DOHH2 (cell line): Measurements from ENCODE around the gene KIAA1671.
A peak's percentile ranks its signal among the peaks of the same experiment; 100 is the strongest.
"Not testable (repeated sequence)": the region's sequence is repeated elsewhere in the genome, so short reads cannot be mapped to it uniquely, and the experiment has no call there.

Source experiments
- H3F3A ChIP-seq: fragments of 200-600 bp; sonication (generic), shearing (Covaris generic); 2 replicates; pipeline ENCODE4 v1.6.0; 2016; ENCODE audit warnings: antibody characterized with exemption, mild to moderate bottlenecking; ENCODE audit not compliant: control insufficient read depth, insufficient read depth
- H3K27ac ChIP-seq: fragments of 200-600 bp; sonication (generic); 2 replicates; pipeline ENCODE4 v1.5.1; 2014; ENCODE audit warnings: low read depth, mild to moderate bottlenecking, low read length, moderate library complexity
- H3K27me3 ChIP-seq: fragments of 200-600 bp; sonication (generic); 2 replicates; pipeline ENCODE4 v1.6.1; 2014; ENCODE audit warnings: mild to moderate bottlenecking, low read length, mixed read lengths; ENCODE audit not compliant: control insufficient read depth
- H3K36me3 ChIP-seq: fragments of 200-600 bp; sonication (generic); 2 replicates; pipeline ENCODE4 v1.6.1; 2014; ENCODE audit warnings: mild to moderate bottlenecking, low read length, moderate library complexity, mixed read lengths; ENCODE audit not compliant: control insufficient read depth
- H3K4me1 ChIP-seq: fragments of 200-600 bp; sonication (generic); 2 replicates; pipeline ENCODE4 v1.6.1; 2014; ENCODE audit warnings: mild to moderate bottlenecking, low read length, mixed read lengths; ENCODE audit not compliant: control insufficient read depth
- H3K4me2 ChIP-seq: fragments of 200-600 bp; sonication (generic); 2 replicates; pipeline ENCODE4 v1.6.0; 2014; ENCODE audit warnings: mild to moderate bottlenecking, low read length, moderate library complexity
- H3K4me3 ChIP-seq: fragments of 200-600 bp; sonication (generic); 2 replicates; pipeline ENCODE4 v1.5.1; 2014; ENCODE audit warnings: mild to moderate bottlenecking, low read length, mixed read lengths
- H3K79me2 ChIP-seq: fragments of 200-600 bp; sonication (generic); 2 replicates; pipeline ENCODE4 v1.6.1; 2014; ENCODE audit warnings: mild to moderate bottlenecking, low read length, mixed read lengths; ENCODE audit not compliant: control insufficient read depth
- H3K9me2 ChIP-seq: fragments of 200-600 bp; sonication (generic); replicated peaks from 2 replicates; pipeline ENCODE4 v1.6.1; 2014; ENCODE audit warnings: mild to moderate bottlenecking, low read length, mixed read lengths; ENCODE audit not compliant: control insufficient read depth
- H3K9me3 ChIP-seq: fragments of 200-600 bp; sonication (generic); 2 replicates; pipeline ENCODE4 v1.6.1; 2014; ENCODE audit warnings: antibody characterized with exemption, low read length, mixed read lengths; ENCODE audit not compliant: control insufficient read depth, insufficient read depth
- H4K20me1 ChIP-seq: fragments of 200-600 bp; sonication (generic); 2 replicates; pipeline ENCODE4 v1.6.0; 2014; ENCODE audit warnings: low read depth, mild to moderate bottlenecking, antibody characterized with exemption, low read length, moderate library complexity; ENCODE audit not compliant: control insufficient read depth, insufficient read depth
- EZH2phosphoT487 ChIP-seq: fragments of 200-600 bp; sonication (generic); IDR thresholded peaks from 2 replicates; pipeline ENCODE4 v1.6.1; 2017; ENCODE audit warnings: borderline replicate concordance, mild to moderate bottlenecking, antibody characterized with exemption, low read length, moderate library complexity, mixed read lengths
- TF ChIP-seq, protein P1 (sequence below): fragments of 200-600 bp; sonication (generic); IDR thresholded peaks from one replicate; pipeline ENCODE4 v1.5.1; 2014; ENCODE audit warnings: antibody characterized with exemption, mild to moderate bottlenecking, low read depth, low read length; ENCODE audit not compliant: poor library complexity, severe bottlenecking

Gene KIAA1671

GRCh38 chr22:25235547-25236290 lies 283.2 kb downstream of the KIAA1671 start:
- H3K4me3 ChIP-seq: no peak overlapping the region
- H3K79me2 ChIP-seq: no peaks in the 10 kb centered on the region
- no peak overlapping the region for H3K27ac ChIP-seq
- no peaks in the 10 kb centered on the region for H3K4me1 ChIP-seq
- no peak overlapping the region for H3K4me2 ChIP-seq
- H3F3A ChIP-seq: no peaks in the 10 kb centered on the region
- H3K9me2 ChIP-seq: no peaks in the 10 kb centered on the region
- H3K36me3 ChIP-seq: no peaks in the 10 kb centered on the region
- 0 out of 2 replicates have a peak, but pooled peaks cover 3% of the 10 kb centered on the region for H3K27me3 ChIP-seq
- H3K9me3 ChIP-seq: no peaks in the 10 kb centered on the region
- H4K20me1 ChIP-seq: no peaks in the 10 kb centered on the region
- no peak for TF ChIP-seq EZH2phosphoT487
- TF ChIP-seq, protein P1, sequence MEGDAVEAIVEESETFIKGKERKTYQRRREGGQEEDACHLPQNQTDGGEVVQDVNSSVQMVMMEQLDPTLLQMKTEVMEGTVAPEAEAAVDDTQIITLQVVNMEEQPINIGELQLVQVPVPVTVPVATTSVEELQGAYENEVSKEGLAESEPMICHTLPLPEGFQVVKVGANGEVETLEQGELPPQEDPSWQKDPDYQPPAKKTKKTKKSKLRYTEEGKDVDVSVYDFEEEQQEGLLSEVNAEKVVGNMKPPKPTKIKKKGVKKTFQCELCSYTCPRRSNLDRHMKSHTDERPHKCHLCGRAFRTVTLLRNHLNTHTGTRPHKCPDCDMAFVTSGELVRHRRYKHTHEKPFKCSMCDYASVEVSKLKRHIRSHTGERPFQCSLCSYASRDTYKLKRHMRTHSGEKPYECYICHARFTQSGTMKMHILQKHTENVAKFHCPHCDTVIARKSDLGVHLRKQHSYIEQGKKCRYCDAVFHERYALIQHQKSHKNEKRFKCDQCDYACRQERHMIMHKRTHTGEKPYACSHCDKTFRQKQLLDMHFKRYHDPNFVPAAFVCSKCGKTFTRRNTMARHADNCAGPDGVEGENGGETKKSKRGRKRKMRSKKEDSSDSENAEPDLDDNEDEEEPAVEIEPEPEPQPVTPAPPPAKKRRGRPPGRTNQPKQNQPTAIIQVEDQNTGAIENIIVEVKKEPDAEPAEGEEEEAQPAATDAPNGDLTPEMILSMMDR: peak; percentile 81

DNA sequence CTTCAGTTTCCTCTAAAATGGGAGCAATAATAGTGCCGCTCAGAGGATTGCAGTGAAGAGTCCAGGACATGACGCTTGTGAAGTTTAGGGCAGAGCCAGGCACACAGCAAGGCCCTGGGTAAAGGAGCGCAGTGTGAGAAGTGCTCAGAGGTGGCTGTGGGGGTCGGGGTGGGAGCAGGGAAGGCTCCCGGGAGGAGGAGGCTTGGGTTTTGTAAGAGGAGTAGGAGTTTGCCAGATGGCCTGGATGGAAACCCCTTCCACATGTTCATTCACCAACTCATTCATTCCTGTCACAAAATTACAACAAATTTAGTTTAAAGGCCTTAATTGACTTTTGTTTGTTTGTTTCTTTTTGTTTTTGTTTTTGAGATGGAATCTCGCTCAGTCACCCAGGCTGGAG lies 283.9 kb downstream of the KIAA1671 start:
- no peaks in the 10 kb centered on the region for H3K79me2 ChIP-seq
- H3K9me2 ChIP-seq: no peaks in the 10 kb centered on the region
- TF ChIP-seq, protein P1: no peak
- no peak for TF ChIP-seq EZH2phosphoT487
- no peaks in the 10 kb centered on the region for H3K36me3 ChIP-seq
- no peaks in the 10 kb centered on the region for H4K20me1 ChIP-seq
- no peaks in the 10 kb centered on the region for H3K4me1 ChIP-seq
- H3K27ac ChIP-seq: no peak overlapping the region
- no peak overlapping the region for H3K4me3 ChIP-seq
- H3K9me3 ChIP-seq: no peaks in the 10 kb centered on the region
- H3K4me2 ChIP-seq: no peak overlapping the region
- H3K27me3 ChIP-seq: 0 out of 2 replicates have a peak, but pooled peaks cover 3% of the 10 kb centered on the region
- H3F3A ChIP-seq: no peaks in the 10 kb centered on the region

- Histone ChIP-seq H3F3A (no peaks in the 10 kb centered on the region), H3K79me2 (no peaks in the 10 kb centered on the region), H4K20me1 (no peaks in the 10 kb centered on the region), H3K4me1 (no peaks in the 10 kb centered on the region), H3K9me3 (no peaks in the 10 kb centered on the region), H3K4me3 (no peak overlapping the region), H3K27ac (no peak overlapping the region), H3K27me3 (0 out of 2 replicates have a peak, but pooled peaks cover 3% of the 10 kb centered on the region), H3K9me2 (no peaks in the 10 kb centered on the region), H3K4me2 (no peak overlapping the region), H3K36me3 (no peaks in the 10 kb centered on the region)
- TF ChIP-seq EZH2phosphoT487: no peak
- TF ChIP-seq, protein P1: no peak
These were observed 285.0 kb downstream of the KIAA1671 start for GRCh38 chr22:25237503-25237902.

DNA sequence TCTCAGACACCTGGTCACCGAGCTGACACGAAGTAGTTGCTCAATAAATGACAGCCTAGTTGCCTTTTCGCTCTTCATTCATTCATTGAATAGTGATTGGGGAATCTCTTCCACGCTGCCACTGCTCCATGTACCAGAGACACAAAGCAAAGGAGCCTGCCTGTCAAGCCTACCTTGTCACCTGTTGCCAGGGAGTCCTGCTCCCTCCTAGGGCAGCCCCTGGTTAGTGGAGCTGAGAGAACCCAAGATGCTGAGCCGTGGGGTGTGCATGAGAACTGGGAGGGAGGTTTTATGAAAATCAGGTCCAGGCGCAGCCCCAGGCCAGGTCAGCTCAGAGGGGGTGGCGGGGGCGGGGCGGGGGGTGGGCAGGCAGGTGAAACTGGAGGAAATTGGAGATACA lies 285.5 kb downstream of the KIAA1671 start:
- H3K79me2 ChIP-seq, H3K27ac ChIP-seq, H3K4me3 ChIP-seq, H3K36me3 ChIP-seq, H4K20me1 ChIP-seq, H3K9me3 ChIP-seq, H3F3A ChIP-seq, H3K27me3 ChIP-seq, H3K4me1 ChIP-seq, H3K9me2 ChIP-seq, H3K4me2 ChIP-seq: not testable (repeated sequence)
